Endothelial cell of umbilical vein (primary cell): Measurements from ENCODE around the gene IWS1. TPM values are rescaled to one million over a fixed set of nuclear protein-coding genes. Genes with fewer than 3 reads are reported as not detected.

Experiments
- BruUV-seq: library from RNA; stranded (reverse); fragments of 400-500 nt; replicated peaks from 2 replicates; lab custom pipeline; 2021; lab: Mats Ljungman, UMichigan
- CTCF ChIA-PET: fragments of 300-600, 350-600 bp; sonication (Branson Sonifier 250); formaldehyde crosslinking; loops from one replicate; lab custom pipeline; 2021; ENCODE audit warnings: antibody characterized with exemption, inconsistent platforms; lab: Charles Lee
- POLR2A ChIA-PET: fragments of 300-600, 350-600 bp; sonication (Branson Sonifier 250); formaldehyde crosslinking; loops from one replicate; lab custom pipeline; 2021; ENCODE audit warnings: antibody characterized with exemption, inconsistent platforms; lab: Charles Lee
- DNase-seq: peaks from one replicate; pipeline ENCODE4 v3.0.0-alpha.2; 2011; ENCODE audit warnings: low read depth, low spot score
- FAIRE-seq: peaks from 2 replicates; lab custom pipeline; 2011; peaks lifted over from hg19 to GRCh38; lab: Jason Lieb, UNC
- H2AFZ ChIP-seq: 2 replicates; pipeline ENCODE4 v1.6.0; 2012; ENCODE audit warnings: low read depth, low read length, control low read depth, inconsistent platforms
- H3K27ac ChIP-seq: 2 replicates; pipeline ENCODE4 v1.5.1; 2011; ENCODE audit warnings: low read depth, mild to moderate bottlenecking, control low read depth, low read length, moderate library complexity; ENCODE audit not compliant: insufficient read depth
- H3K27me3 ChIP-seq, 2 experiments: 2 replicates each; pipeline versions ENCODE4 v1.6.0 to v1.6.1; 2011; ENCODE audit warnings: low read length in 2 of 2, mixed read lengths in 1 of 2; ENCODE audit not compliant: control insufficient read depth in 2 of 2, insufficient read depth in 2 of 2
- H3K36me3 ChIP-seq, 2 experiments: 2 replicates in 1 of 2; 3 replicates in 1 of 2; pipeline ENCODE4 v1.5.1; 2011; ENCODE audit warnings: low read length in 2 of 2, mild to moderate bottlenecking in 1 of 2, moderate library complexity in 1 of 2; ENCODE audit not compliant: control insufficient read depth in 2 of 2, insufficient read depth in 2 of 2; ENCODE audit errors: extremely low read depth in 1 of 2
- H3K4me1 ChIP-seq: 3 replicates; pipeline ENCODE4 v1.5.1; 2011; ENCODE audit warnings: mild to moderate bottlenecking, low read length; ENCODE audit not compliant: control insufficient read depth, insufficient read depth; ENCODE audit errors: extremely low read depth
- H3K4me2 ChIP-seq: 2 replicates; pipeline ENCODE4 v1.6.1; 2011; ENCODE audit warnings: low read length, control low read depth, mixed read lengths; ENCODE audit not compliant: insufficient read depth
- H3K4me3 ChIP-seq, 3 experiments: fragments of 200-600 bp in 1 of 3; sonication (generic), shearing (Covaris generic) in 1 of 3; replicated peaks in 1 of 3; 2 replicates each; pipeline ENCODE4 v1.5.1; 2011 to 2016; ENCODE audit warnings: control low read depth in 3 of 3, low read length in 3 of 3, mild to moderate bottlenecking in 2 of 3, inconsistent platforms in 1 of 3, low read depth in 1 of 3, moderate library complexity in 1 of 3; ENCODE audit not compliant: insufficient read depth in 1 of 3
- H3K79me2 ChIP-seq: 2 replicates; pipeline ENCODE4 v1.6.0; 2012; ENCODE audit warnings: low read length, inconsistent platforms; ENCODE audit not compliant: control insufficient read depth, insufficient read depth
- H3K9ac ChIP-seq: replicated peaks from 2 replicates; pipeline ENCODE3; 2011; ENCODE audit warnings: low read length, control low read depth; ENCODE audit not compliant: insufficient read depth; ENCODE audit errors: extremely low read depth
- H3K9me1 ChIP-seq: replicated peaks from 3 replicates; pipeline ENCODE4 v1.6.0; 2011; ENCODE audit warnings: mild to moderate bottlenecking, low read length; ENCODE audit not compliant: control insufficient read depth, insufficient read depth; ENCODE audit errors: extremely low read depth
- H3K9me3 ChIP-seq: replicated peaks from 2 replicates; pipeline ENCODE4 v1.5.1; 2012; ENCODE audit warnings: low read length, inconsistent platforms; ENCODE audit not compliant: control insufficient read depth, insufficient read depth
- H4K20me1 ChIP-seq: replicated peaks from 2 replicates; pipeline ENCODE3; 2011; ENCODE audit warnings: mild to moderate bottlenecking, low read length; ENCODE audit not compliant: control insufficient read depth, insufficient read depth; ENCODE audit errors: extremely low read depth
- CTCF ChIP-seq, 2 donors: IDR thresholded peaks; 1 replicate in 1 of 2; 2 replicates in 1 of 2; pipeline ENCODE4 v1.5.1; 2011; ENCODE audit warnings: low read length in 2 of 2, mild to moderate bottlenecking in 2 of 2, moderate library complexity in 2 of 2, control low read depth in 1 of 2, inconsistent platforms in 1 of 2, low read depth in 1 of 2; ENCODE audit not compliant: insufficient read depth in 1 of 2; ENCODE audit errors: extremely low read depth in 1 of 2
- EZH2 ChIP-seq: IDR thresholded peaks from 2 replicates; pipeline ENCODE4 v1.6.1; 2012; ENCODE audit warnings: borderline replicate concordance, low read depth, mild to moderate bottlenecking, moderate library complexity, low read length, inconsistent platforms; ENCODE audit not compliant: severe bottlenecking
- GATA2 ChIP-seq: IDR thresholded peaks from 2 replicates; pipeline ENCODE4 v1.7.0; 2011; ENCODE audit warnings: low read depth, mild to moderate bottlenecking, moderate library complexity, mixed read lengths, low read length; ENCODE audit not compliant: insufficient read length, insufficient read depth
- JUN ChIP-seq: IDR thresholded peaks from 2 replicates; pipeline ENCODE4 v1.6.1; 2011; ENCODE audit warnings: borderline replicate concordance, low read depth; ENCODE audit not compliant: insufficient read length, insufficient read depth
- dilution Hi-C: fragments of 300-500 bp; cut with MboI; formaldehyde crosslinking; loops from one replicate; pipeline ENCODE4 v1.15.0; 2019; ENCODE audit warnings: low sequenced_read_pairs; ENCODE audit not compliant: extremely low pct_ligation_motif_present
- intact Hi-C: fragments of 100-400 bp; cut with micrococcal nuclease; formaldehyde crosslinking; loops from one replicate; pipeline ENCODE4 v1.10.0; 2022
- polyA plus RNA-seq, 4 experiments: library from polyadenylated mRNA; depleted of rRNA in 3 of 4; stranded (reverse) in 3 of 4; unstranded in 1 of 4; fragments of >200 nt; gene quantifications; 2 replicates each; pipeline versions ENCODE4 v1.2.1 to v1.2.3, GENCODE V29; 2011 to 2012; ENCODE audit warnings: missing spikeins in 1 of 4
- total RNA-seq: library from RNA; stranded (reverse); gene quantifications from 2 replicates; pipeline ENCODE4 v1.2.3, GENCODE V29; 2021
- TF ChIP-seq, protein P1 (sequence below): IDR thresholded peaks from 2 replicates; pipeline ENCODE4 v1.6.1; 2011; ENCODE audit not compliant: insufficient read depth, insufficient read length

Gene IWS1
- total and polyA plus RNA-seq, 2 donors (not counting 3 experiments of a cell fraction or from before 2014, with no cell fraction given): 14.7 to 51.0 TPM

DNA sequence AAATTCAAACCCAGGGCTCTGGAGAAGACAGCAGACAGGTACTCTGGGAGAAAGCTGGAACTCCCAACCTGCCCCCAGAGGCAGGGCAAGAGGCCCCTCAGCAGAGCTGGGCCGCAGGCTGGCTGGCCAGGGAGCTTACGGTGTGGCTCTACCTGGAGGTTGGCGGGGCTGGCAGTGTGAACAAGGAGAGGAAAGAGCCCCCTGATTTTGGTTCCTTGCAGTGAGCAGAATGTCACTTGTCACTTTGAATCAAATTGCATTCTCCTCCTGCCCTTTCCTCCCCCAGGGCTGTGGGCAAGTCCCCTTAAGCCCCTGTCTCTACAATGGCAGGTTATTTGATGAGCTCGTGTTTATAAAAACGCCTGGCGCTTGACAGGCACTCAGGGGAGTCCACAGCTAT lies 41.8 kb upstream of the IWS1 start:
- H3K79me2 ChIP-seq: no peaks in the 10 kb centered on the region
- H3K9ac ChIP-seq: no peak overlapping the region
- TF ChIP-seq CTCF (IDR thresholded peaks at IDR 0.05; ENCODE audit: extremely low read depth in 1 of 2, insufficient read depth in 1 of 2, low read depth in 1 of 2, low read length in 2 of 2): no peak
- no peak for TF ChIP-seq GATA2
- no peak for TF ChIP-seq JUN
- ChIA-PET POLR2A (no interaction called here), CTCF (interaction anchor here (1.2 to 6.6 kb wide), 2 partner anchors 9 to 23 kb away, joined by 3 to 32 read pairs; no protein-coding TSS in a partner anchor)
- intact Hi-C loops (no loop called here), dilution Hi-C loops (no loop called here)
- peaks cover 5% of the 10 kb centered on the region for H3K4me1 ChIP-seq
- no peak overlapping the region for H3K27ac ChIP-seq
- no peak for DNase-seq
- no peak for FAIRE-seq
- H3K9me1 ChIP-seq: no peaks in the 10 kb centered on the region
- BruUV-seq: no TSS peak
- H3K9me3 ChIP-seq: no peaks in the 10 kb centered on the region
- H2AFZ ChIP-seq: no peak overlapping the region
- H3K27me3 ChIP-seq: no peaks in the 10 kb centered on the region
- H3K36me3 ChIP-seq: no peaks in the 10 kb centered on the region
- no peak overlapping the region for H3K4me2 ChIP-seq
- H4K20me1 ChIP-seq: no peaks in the 10 kb centered on the region
- H3K4me3 ChIP-seq: no peak overlapping the region

DNA sequence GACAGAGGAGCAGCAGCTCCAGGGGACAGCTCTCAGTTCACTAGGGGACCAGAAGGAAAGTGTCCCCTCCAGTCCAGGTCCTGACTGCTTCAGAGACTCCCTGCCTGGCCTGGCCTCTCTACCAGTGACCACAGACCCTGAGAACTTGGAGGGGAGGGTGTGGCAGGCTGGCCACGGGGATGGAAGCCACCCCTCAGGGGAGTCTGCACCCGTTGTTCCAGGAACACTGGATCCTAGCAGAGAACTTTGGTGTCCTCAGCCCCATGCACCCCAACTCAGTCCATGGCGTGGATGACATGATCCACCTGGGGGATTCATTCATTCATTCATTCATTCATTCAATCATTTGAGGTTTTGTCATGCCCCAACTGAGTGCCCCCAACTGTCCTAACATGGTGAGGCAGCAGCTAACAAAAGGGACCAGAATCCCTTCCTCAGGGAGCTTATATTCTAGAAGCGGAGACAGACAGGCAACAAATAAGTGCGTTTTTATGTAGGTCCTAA lies 41.1 kb upstream of the IWS1 start:
- Histone ChIP-seq H4K20me1 (no peaks in the 10 kb centered on the region), H3K36me3 (no peaks in the 10 kb centered on the region), H2AFZ (no peak overlapping the region), H3K4me3 (no peak overlapping the region), H3K27me3 (no peaks in the 10 kb centered on the region), H3K4me2 (no peak overlapping the region), H3K9me1 (no peaks in the 10 kb centered on the region), H3K9ac (no peak overlapping the region), H3K4me1 (peaks cover 5% of the 10 kb centered on the region), H3K27ac (no peak overlapping the region), H3K9me3 (no peaks in the 10 kb centered on the region), H3K79me2 (no peaks in the 10 kb centered on the region)
- no peak for DNase-seq
- dilution Hi-C loops (no loop called here), intact Hi-C loops (no loop called here)
- ChIA-PET POLR2A (no interaction called here), CTCF (interaction anchor here (6.6 kb wide), 1 partner anchor 24 kb away, joined by 32 read pairs; no protein-coding TSS in a partner anchor)
- TF ChIP-seq EZH2 (no peak), GATA2 (no peak)
- TF ChIP-seq, protein P1, sequence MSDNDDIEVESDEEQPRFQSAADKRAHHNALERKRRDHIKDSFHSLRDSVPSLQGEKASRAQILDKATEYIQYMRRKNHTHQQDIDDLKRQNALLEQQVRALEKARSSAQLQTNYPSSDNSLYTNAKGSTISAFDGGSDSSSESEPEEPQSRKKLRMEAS: no peak
- no peak for FAIRE-seq
- BruUV-seq: no TSS peak
